A549 (cell line): ENCODE data around the gene MPRIP. TPM values are rescaled to one million over a fixed set of nuclear protein-coding genes. Genes with fewer than 3 reads are reported as not detected.

Experiments
- ATAC-seq, 2 experiments: fragments of 200-7000 bp in 1 of 2; fragments of >200 bp in 1 of 2; cut with Nextera tagmentation in 1 of 2; cut with Tn5 transposase in 1 of 2; 3 replicates each; pipeline versions ENCODE4 v1.8.0 to v1.9.1; 2018 to 2020; ENCODE audit warnings: mild to moderate bottlenecking in 1 of 2, moderate library complexity in 1 of 2
- CTCF ChIA-PET: fragments of 300-600 bp; sonication (Branson Sonifier 250); formaldehyde crosslinking; extraction: SDS; loops from one replicate; lab custom pipeline; 2021; ENCODE audit warnings: antibody characterized with exemption, inconsistent platforms; lab: Yijun Ruan, JAX
- POLR2A ChIA-PET: fragments of 350-600 bp; formaldehyde crosslinking; extraction: SDS; loops from one replicate; lab custom pipeline; 2021; ENCODE audit warnings: antibody characterized with exemption, inconsistent platforms; lab: Yijun Ruan, JAX
- DNase-seq, 2 experiments: peaks; one replicate each; pipeline versions ENCODE4 v3.0.0 to v3.0.0-alpha.2; 2011 to 2016; ENCODE audit warnings: low read depth in 1 of 2, low spot score in 1 of 2
- FAIRE-seq: peaks from 2 replicates; lab custom pipeline; 2011; peaks lifted over from hg19 to GRCh38; lab: Jason Lieb, UNC
- H3K27ac ChIP-seq, 2 experiments: fragments of >200 bp; sonication (Bioruptor Twin); formaldehyde crosslinking; 3 replicates each; pipeline ENCODE4 v1.5.1; 2016 to 2017
- H3K4me1 ChIP-seq: fragments of >200 bp; sonication (Bioruptor Twin); formaldehyde crosslinking; 3 replicates; pipeline ENCODE4 v1.6.1; 2016
- H3K4me2 ChIP-seq: fragments of >200 bp; sonication (Bioruptor Twin); formaldehyde crosslinking; 3 replicates; pipeline ENCODE4 v1.6.1; 2016
- H3K4me3 ChIP-seq: fragments of >200 bp; sonication (Bioruptor Twin); formaldehyde crosslinking; 3 replicates; pipeline ENCODE4 v1.5.1; 2016
- H3K9me3 ChIP-seq: fragments of >200 bp; sonication (Bioruptor Twin); formaldehyde crosslinking; 3 replicates; pipeline ENCODE4 v1.6.1; 2016
- ATOH8 ChIP-seq: fragments of 250-450 bp; sonication (Bioruptor Pico); IDR thresholded peaks from 2 replicates; pipeline ENCODE4 v1.5.0; 2020; ENCODE audit warnings: low read depth, mild to moderate bottlenecking, moderate library complexity
- BCL3 ChIP-seq: fragments of >200 bp; sonication (Bioruptor Twin); formaldehyde crosslinking; IDR thresholded peaks from 3 replicates; pipeline ENCODE4 v1.6.1; 2016
- BHLHE40 ChIP-seq: IDR thresholded peaks from 2 replicates; pipeline ENCODE4 v1.6.1; 2012; ENCODE audit warnings: low read depth, low read length, inconsistent platforms
- CBX8 ChIP-seq: fragments of 200-600 bp; sonication (generic); IDR thresholded peaks from 2 replicates; pipeline ENCODE4 v1.6.1; 2016
- CHD2 ChIP-seq: fragments of 150-350 bp; IDR thresholded peaks from 2 replicates; pipeline ENCODE4 v1.6.1; 2014; ENCODE audit warnings: low read length; ENCODE audit not compliant: partially characterized antibody
- EP300 ChIP-seq, 2 experiments: fragments of >200 bp; sonication (Bioruptor Twin); formaldehyde crosslinking; IDR thresholded peaks; 2 replicates in 1 of 2; 3 replicates in 1 of 2; pipeline ENCODE4 v1.6.1; 2016 to 2017
- HES2 ChIP-seq: fragments of >200 bp; sonication (Bioruptor Twin); formaldehyde crosslinking; IDR thresholded peaks from 2 replicates; pipeline ENCODE4 v1.6.1; 2016
- HOXA7 ChIP-seq: fragments of 250-450 bp; sonication (Bioruptor Pico); IDR thresholded peaks from 2 replicates; pipeline ENCODE4 v1.5.0; 2020; ENCODE audit warnings: mild to moderate bottlenecking, moderate library complexity
- HOXB13 ChIP-seq: fragments of 250-450 bp; sonication (Bioruptor Pico); IDR thresholded peaks from 2 replicates; pipeline ENCODE4 v1.5.0; 2020; ENCODE audit warnings: low read depth, mild to moderate bottlenecking, moderate library complexity
- JUNB ChIP-seq: fragments of >200 bp; sonication (Bioruptor Twin); formaldehyde crosslinking; IDR thresholded peaks from 2 replicates; pipeline ENCODE4 v1.6.1; 2016
- KDM1A ChIP-seq: fragments of 200-600 bp; sonication (generic); IDR thresholded peaks from 2 replicates; pipeline ENCODE4 v1.6.1; 2016; ENCODE audit warnings: low read depth, mild to moderate bottlenecking
- KDM5A ChIP-seq: fragments of 200-600 bp; sonication (generic); IDR thresholded peaks from 2 replicates; pipeline ENCODE4 v1.6.1; 2016; ENCODE audit warnings: antibody characterized with exemption, mild to moderate bottlenecking
- MAFK ChIP-seq: fragments of 450-650 bp; IDR thresholded peaks from 2 replicates; pipeline ENCODE4 v1.6.1; 2014; ENCODE audit not compliant: partially characterized antibody
- MYC ChIP-seq: IDR thresholded peaks from 2 replicates; pipeline ENCODE4 v1.6.1; 2012; ENCODE audit warnings: mild to moderate bottlenecking, inconsistent platforms, low read length, improper control_type of control experiment, borderline replicate concordance
- NFE2L2 ChIP-seq: fragments of 150-350 bp; conservative IDR thresholded peaks from 2 replicates; pipeline ENCODE4 v1.6.1; 2014; ENCODE audit warnings: low read length
- NPAS2 ChIP-seq: fragments of 250-450 bp; sonication (Bioruptor Pico); IDR thresholded peaks from 2 replicates; pipeline ENCODE4 v1.8.0; 2022; ENCODE audit warnings: mild to moderate bottlenecking, moderate library complexity, borderline replicate concordance
- NR3C1 ChIP-seq: fragments of >200 bp; sonication (Bioruptor Twin); formaldehyde crosslinking; IDR thresholded peaks from 3 replicates; pipeline ENCODE4 v1.6.1; 2017
- PHF8 ChIP-seq: fragments of 200-600 bp; sonication (generic); IDR thresholded peaks from 2 replicates; pipeline ENCODE4 v1.6.1; 2016; ENCODE audit warnings: low read depth, mild to moderate bottlenecking, antibody characterized with exemption, moderate library complexity, borderline replicate concordance
- POLR2A ChIP-seq: IDR thresholded peaks from 2 replicates; pipeline ENCODE4 v1.6.1; 2012; ENCODE audit warnings: mild to moderate bottlenecking, low read length
- RARB ChIP-seq: fragments of 250-450 bp; sonication (Bioruptor Pico); IDR thresholded peaks from 2 replicates; pipeline ENCODE4 v1.8.0; 2021; ENCODE audit warnings: mild to moderate bottlenecking, moderate library complexity
- RCOR1 ChIP-seq: fragments of 150-350 bp; IDR thresholded peaks from 2 replicates; pipeline ENCODE4 v1.6.1; 2014; ENCODE audit warnings: antibody characterized with exemption, low read length, low read depth
- RNF2 ChIP-seq: fragments of 200-600 bp; sonication (generic); IDR thresholded peaks from 2 replicates; pipeline ENCODE4 v1.6.1; 2016; ENCODE audit warnings: low read depth, mild to moderate bottlenecking, antibody characterized with exemption, moderate library complexity, borderline replicate concordance
- SMC3 ChIP-seq: fragments of >200 bp; sonication (Bioruptor Twin); formaldehyde crosslinking; IDR thresholded peaks from 3 replicates; pipeline ENCODE4 v1.6.1; 2018; ENCODE audit warnings: inconsistent platforms
- SREBF2 ChIP-seq: fragments of 450-650 bp; IDR thresholded peaks from 2 replicates; pipeline ENCODE4 v1.6.1; 2014; ENCODE audit warnings: mild to moderate bottlenecking, moderate library complexity
- TP53 ChIP-seq: fragments of 250-450 bp; sonication (Bioruptor Pico); IDR thresholded peaks from 2 replicates; pipeline ENCODE4 v1.5.0; 2021; ENCODE audit warnings: mild to moderate bottlenecking, moderate library complexity
- USF2 ChIP-seq: fragments of 450-650 bp; IDR thresholded peaks from 2 replicates; pipeline ENCODE4 v1.6.1; 2014; ENCODE audit warnings: antibody characterized with exemption
- ZSCAN20 ChIP-seq: fragments of 250-450 bp; sonication (Bioruptor Pico); IDR thresholded peaks from 2 replicates; pipeline ENCODE4 v1.8.0; 2022; ENCODE audit warnings: mild to moderate bottlenecking, moderate library complexity
- WGBS: methylation state at CpG from one replicate; pipeline ENCODE4 v1.1.6; 2017; ENCODE audit errors: missing lambda C conversion rate; 5-methylcytosine and 5-hydroxymethylcytosine counted together
- polyA plus RNA-seq, 4 experiments: library from polyadenylated mRNA; depleted of rRNA in 3 of 4; stranded (reverse); fragments of >200 nt; fragmentation: RNase III in 1 of 4; extraction: RNeasy Plus Mini Kit Qiagen cat#74134 plus additional on column Dnase treatment in 1 of 4; gene quantifications; 2 replicates in 3 of 4; 3 replicates in 1 of 4; pipeline ENCODE4 v1.2.3, GENCODE V29; 2011 to 2017
- TF ChIP-seq, protein P1 (sequence below): fragments of 150-350 bp; IDR thresholded peaks from 2 replicates; pipeline ENCODE4 v1.6.1; 2014; ENCODE audit warnings: low read depth, mild to moderate bottlenecking, low read length

MPRIP gene
- polyA plus RNA-seq, 2 of the 4 experiments (the other 2 are of a cell fraction) = 147 to 228 TPM

- TF ChIP-seq SMC3 (no peak), HES2 (no peak)
Measured at GRCh38 chr17:17175340-17175739, 133.1 kb downstream of the MPRIP start (continued).

DNA sequence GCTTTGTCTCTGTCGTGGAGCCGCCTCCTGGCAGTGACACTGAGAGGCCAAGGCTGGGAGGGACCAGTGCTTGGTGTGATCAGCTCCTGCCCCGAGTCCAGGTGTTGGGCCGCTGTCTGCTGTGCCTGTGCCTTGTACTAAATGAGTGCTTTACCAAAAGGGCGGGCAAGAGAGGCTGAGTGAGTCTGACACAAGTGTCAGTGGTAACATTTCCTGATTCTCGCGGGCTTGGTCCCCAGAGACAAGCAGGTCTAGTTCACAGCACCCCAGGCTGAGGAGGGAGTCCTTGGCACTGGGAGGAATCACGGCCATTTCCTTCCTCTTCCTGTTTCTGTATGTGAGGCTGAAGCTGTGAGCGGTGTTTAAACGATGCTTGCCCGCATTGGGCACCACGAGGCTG is 133.7 kb downstream of the MPRIP start:
- no peak for ATAC-seq
- Histone ChIP-seq H3K27ac (no peak overlapping the region; a peak in 1 of 6 replicates), H3K4me3 (no peak overlapping the region), H3K4me1 (no peaks in the 10 kb centered on the region), H3K9me3 (no peaks in the 10 kb centered on the region), H3K4me2 (no peak overlapping the region)
- no peak for FAIRE-seq
- ChIA-PET POLR2A (no interaction called here), CTCF (interaction anchor here (0.9 to 4.9 kb wide), 4 partner anchors 11 to 439 kb away, joined by 4 to 23 read pairs (median 12); no protein-coding TSS in a partner anchor)
- no peak for DNase-seq
- TF ChIP-seq HOXB13 (CRISPR knock-in tag) (no peak), MYC (no peak), BHLHE40 (no peak), HOXA7 (CRISPR knock-in tag) (no peak), CBX8 (no peak)
- WGBS = 90% methylated on average over 12 of the region's 12 CpGs

- H3K4me3 ChIP-seq = no peak overlapping the region
- 94% methylated on average over 12 of the region's 12 CpGs for WGBS
- H3K27ac ChIP-seq = no peak overlapping the region
- H3K4me1 ChIP-seq = no peaks in the 10 kb centered on the region
- no peak overlapping the region for H3K4me2 ChIP-seq
- no peak for FAIRE-seq
- TF ChIP-seq NPAS2 (CRISPR knock-in tag) (no peak), ATOH8 (no peak), RNF2 (no peak), SREBF2 (no peak), POLR2A (no peak), RCOR1 (no peak), ZSCAN20 (CRISPR knock-in tag) (no peak), BHLHE40 (no peak), MAFK (no peak), KDM5A (no peak), MYC (no peak), JUNB (no peak)
- TF ChIP-seq, protein P1, sequence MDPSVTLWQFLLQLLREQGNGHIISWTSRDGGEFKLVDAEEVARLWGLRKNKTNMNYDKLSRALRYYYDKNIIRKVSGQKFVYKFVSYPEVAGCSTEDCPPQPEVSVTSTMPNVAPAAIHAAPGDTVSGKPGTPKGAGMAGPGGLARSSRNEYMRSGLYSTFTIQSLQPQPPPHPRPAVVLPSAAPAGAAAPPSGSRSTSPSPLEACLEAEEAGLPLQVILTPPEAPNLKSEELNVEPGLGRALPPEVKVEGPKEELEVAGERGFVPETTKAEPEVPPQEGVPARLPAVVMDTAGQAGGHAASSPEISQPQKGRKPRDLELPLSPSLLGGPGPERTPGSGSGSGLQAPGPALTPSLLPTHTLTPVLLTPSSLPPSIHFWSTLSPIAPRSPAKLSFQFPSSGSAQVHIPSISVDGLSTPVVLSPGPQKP = no peak
- ChIA-PET POLR2A (no interaction called here), CTCF (interaction anchor here (1.2 to 4.9 kb wide), 3 partner anchors 12 to 137 kb away, joined by 4 to 23 read pairs (median 19); no protein-coding TSS in a partner anchor)
- no peaks in the 10 kb centered on the region for H3K9me3 ChIP-seq
- no peak for DNase-seq
- ATAC-seq = no peak
Measured at GRCh38 chr17:17176341-17176740, 134.1 kb downstream of the MPRIP start.

GRCh38 chr17:17177176-17177575 is 134.9 kb downstream of the MPRIP start:
- H3K27ac ChIP-seq = no peak overlapping the region
- ChIA-PET POLR2A (interaction anchor here (0.7 kb wide), 1 partner anchor 154 kb away, joined by 4 read pairs; no protein-coding TSS in a partner anchor), CTCF (interaction anchor here (4.8 to 4.9 kb wide), 2 partner anchors 13 to 35 kb away, joined by 19 to 23 read pairs; no protein-coding TSS in a partner anchor)
- H3K4me1 ChIP-seq = no peaks in the 10 kb centered on the region
- H3K4me2 ChIP-seq = no peak overlapping the region
- H3K4me3 ChIP-seq = no peak overlapping the region
- whole genome bisulfite sequencing = 96% methylated on average over 12 of the region's 12 CpGs
- DNase-seq (no peak), ATAC-seq (no peak), FAIRE-seq (no peak)
- no peaks in the 10 kb centered on the region for H3K9me3 ChIP-seq
- no peak for TF ChIP-seq RNF2
- TF ChIP-seq RCOR1 = no peak
- no peak for TF ChIP-seq NR3C1
- TF ChIP-seq MAFK = no peak
- TF ChIP-seq CHD2 = no peak
- no peak for TF ChIP-seq USF2
- no peak for TF ChIP-seq ATOH8
- TF ChIP-seq CBX8 = no peak
- TF ChIP-seq BCL3 = no peak
- no peak for TF ChIP-seq KDM1A
- no peak for TF ChIP-seq PHF8
- TF ChIP-seq NFE2L2 = no peak
- no peak for TF ChIP-seq RARB (CRISPR knock-in tag)
- TF ChIP-seq EP300 (IDR thresholded peaks at IDR 0.05) = no peak
- no peak for TF ChIP-seq TP53 (CRISPR knock-in tag)
